ENCODE data around the gene CLPX.
"Not testable (repeated sequence)": the region's sequence is repeated elsewhere in the genome, so short reads cannot be mapped to it uniquely, and the experiment has no call there.

Gene CLPX

GRCh38 chr15:65172531-65172930 lies 12.6 kb downstream of the CLPX start:
- Mint-ChIP-seq H3K27ac (no peak overlapping the region), H3K36me3 (ENCODE audit: low read depth) (peaks cover 89% of the 10 kb centered on the region), H3K27me3 (no peaks in the 10 kb centered on the region), H3K9me3 (no peaks in the 10 kb centered on the region), H3K4me1 (ENCODE audit: low read depth) (no peaks in the 10 kb centered on the region), H3K4me3 (no peak overlapping the region)
- intact Hi-C loops (cut with micrococcal nuclease): no loop called here

DNA sequence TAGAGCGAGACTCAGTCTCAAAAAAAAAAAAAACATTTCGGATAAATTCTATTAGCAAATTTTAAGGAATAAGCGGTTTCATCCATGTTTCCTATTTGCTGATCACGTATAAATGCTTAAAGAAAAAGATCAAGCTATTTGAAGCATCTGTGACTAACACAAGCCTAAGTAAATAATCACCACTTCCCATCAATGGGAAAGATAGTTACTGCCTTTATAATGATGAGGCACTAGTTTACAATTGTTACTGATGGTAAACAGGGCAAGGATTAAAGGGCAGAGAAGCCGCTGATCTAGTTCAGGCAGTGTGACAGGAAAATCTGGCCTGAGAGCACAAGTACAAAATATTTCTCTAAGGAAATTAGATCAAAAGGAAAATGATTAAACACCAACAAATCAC lies 13.7 kb downstream of the CLPX start:
- Mint-ChIP-seq H3K4me3 (no peak overlapping the region), H3K4me1 (ENCODE audit: low read depth) (no peaks in the 10 kb centered on the region), H3K27me3 (no peaks in the 10 kb centered on the region), H3K27ac (no peak overlapping the region), H3K36me3 (ENCODE audit: low read depth) (peaks cover 86% of the 10 kb centered on the region), H3K9me3 (no peaks in the 10 kb centered on the region)
- intact Hi-C loops (cut with micrococcal nuclease): no loop called here

GRCh38 chr15:65165875-65166274 lies 19.3 kb downstream of the CLPX start:
- no peaks in the 10 kb centered on the region for H3K4me1 Mint-ChIP-seq (ENCODE audit: low read depth)

GRCh38 chr15:65164139-65164538 lies 21.0 kb downstream of the CLPX start:
- H3K27me3 Mint-ChIP-seq: no peaks in the 10 kb centered on the region
- no peak overlapping the region for H3K27ac Mint-ChIP-seq
- peaks cover 58% of the 10 kb centered on the region for H3K36me3 Mint-ChIP-seq (ENCODE audit: low read depth)
- no peak overlapping the region for H3K4me3 Mint-ChIP-seq
- no peaks in the 10 kb centered on the region for H3K9me3 Mint-ChIP-seq
- H3K4me1 Mint-ChIP-seq (ENCODE audit: low read depth): no peaks in the 10 kb centered on the region
- intact Hi-C loops (cut with micrococcal nuclease): no loop called here

More at GRCh38 chr15:65165875-65166274, 19.3 kb downstream of the CLPX start:
- intact Hi-C loops (cut with micrococcal nuclease): no loop called here
- H3K36me3 Mint-ChIP-seq (ENCODE audit: low read depth): peaks cover 64% of the 10 kb centered on the region
- no peak overlapping the region for H3K27ac Mint-ChIP-seq
- no peaks in the 10 kb centered on the region for H3K9me3 Mint-ChIP-seq
- H3K27me3 Mint-ChIP-seq: no peaks in the 10 kb centered on the region
- no peak overlapping the region for H3K4me3 Mint-ChIP-seq

DNA sequence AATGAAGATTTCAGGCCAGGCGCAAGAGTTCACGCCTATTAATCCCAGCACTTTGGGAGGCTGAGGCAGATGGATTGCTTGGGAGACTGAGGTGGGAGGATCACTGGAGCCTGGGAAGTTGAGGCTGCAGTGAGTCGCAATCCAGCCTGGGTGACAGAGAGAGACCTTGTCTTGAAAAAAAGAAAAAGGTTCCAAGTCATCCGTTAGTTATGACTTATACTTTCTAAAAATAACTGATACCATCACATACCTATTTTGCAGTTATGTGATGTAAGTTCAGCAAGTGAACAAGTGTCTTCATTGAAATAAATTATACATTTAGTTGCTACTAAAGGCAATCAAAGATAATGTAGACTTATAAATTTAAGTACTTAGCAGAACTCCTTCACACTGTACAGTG lies 22.1 kb downstream of the CLPX start:
- Mint-ChIP-seq H3K36me3 (ENCODE audit: low read depth) (peaks cover 53% of the 10 kb centered on the region), H3K27ac (no peak overlapping the region), H3K4me1 (ENCODE audit: low read depth) (no peaks in the 10 kb centered on the region), H3K4me3 (no peak overlapping the region), H3K9me3 (no peaks in the 10 kb centered on the region), H3K27me3 (no peaks in the 10 kb centered on the region)
- intact Hi-C loops (cut with micrococcal nuclease): no loop called here

- no peaks in the 10 kb centered on the region for H3K9me3 Mint-ChIP-seq
- H3K36me3 Mint-ChIP-seq (ENCODE audit: low read depth): peaks cover 73% of the 10 kb centered on the region
- H3K27ac Mint-ChIP-seq: no peak overlapping the region
- H3K4me3 Mint-ChIP-seq: no peak overlapping the region
- no peaks in the 10 kb centered on the region for H3K27me3 Mint-ChIP-seq
- intact Hi-C loops (cut with micrococcal nuclease): no loop called here
- H3K4me1 Mint-ChIP-seq (ENCODE audit: low read depth): no peaks in the 10 kb centered on the region
Measured at GRCh38 chr15:65156692-65157091, 28.4 kb downstream of the CLPX start.

DNA sequence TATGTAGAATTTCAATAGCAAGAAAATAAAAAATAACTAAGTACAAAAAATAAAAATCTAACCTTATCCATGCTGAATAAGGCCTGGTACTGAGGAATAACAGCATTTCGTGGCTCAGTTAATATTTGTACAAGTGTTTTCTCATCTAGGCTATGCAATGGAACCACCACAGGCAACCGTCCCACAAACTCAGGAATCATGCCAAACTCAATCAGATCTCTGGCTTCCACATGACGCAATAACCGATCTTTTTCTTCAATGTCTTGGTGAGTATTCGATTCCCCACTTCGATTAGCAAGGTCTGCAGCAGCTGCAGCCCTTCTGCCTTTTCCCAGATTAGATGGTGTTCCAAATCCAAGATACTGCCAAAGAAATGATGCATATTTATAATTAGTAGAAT lies 30.4 kb downstream of the CLPX start:
- peaks cover 78% of the 10 kb centered on the region for H3K36me3 Mint-ChIP-seq (ENCODE audit: low read depth)
- H3K4me1 Mint-ChIP-seq (ENCODE audit: low read depth): no peaks in the 10 kb centered on the region
- H3K27ac Mint-ChIP-seq: no peak overlapping the region
- intact Hi-C loops (cut with micrococcal nuclease): no loop called here
- H3K4me3 Mint-ChIP-seq: no peak overlapping the region
- no peaks in the 10 kb centered on the region for H3K9me3 Mint-ChIP-seq
- H3K27me3 Mint-ChIP-seq: no peaks in the 10 kb centered on the region

DNA sequence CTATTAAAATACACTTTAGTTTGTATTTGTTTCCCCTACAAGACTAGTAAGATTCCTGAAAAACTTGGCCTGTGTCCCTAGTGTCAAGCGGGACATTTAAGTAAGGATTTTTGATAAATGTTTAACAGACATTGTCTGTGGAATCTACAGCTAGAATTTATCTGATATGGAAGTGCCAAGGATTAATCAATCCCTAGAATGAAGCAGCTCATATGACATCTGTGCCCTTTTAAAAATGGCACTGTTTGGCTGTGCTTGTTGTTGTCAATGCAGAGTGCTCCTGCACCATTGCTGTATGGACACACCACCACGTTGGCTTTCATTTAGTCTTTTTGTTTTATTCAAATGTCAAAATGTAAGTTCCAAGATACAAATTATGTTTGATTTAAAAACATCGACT lies 37.2 kb downstream of the CLPX start:
- intact Hi-C loops (cut with micrococcal nuclease): no loop called here
- Mint-ChIP-seq H3K27ac (no peak overlapping the region), H3K36me3 (ENCODE audit: low read depth) (peaks cover 64% of the 10 kb centered on the region), H3K9me3 (no peaks in the 10 kb centered on the region), H3K27me3 (no peaks in the 10 kb centered on the region), H3K4me1 (ENCODE audit: low read depth) (no peaks in the 10 kb centered on the region), H3K4me3 (no peak overlapping the region)

- Mint-ChIP-seq H3K36me3 (ENCODE audit: low read depth) (peaks cover 49% of the 10 kb centered on the region), H3K4me3 (no peak overlapping the region), H3K4me1 (ENCODE audit: low read depth) (no peaks in the 10 kb centered on the region), H3K9me3 (no peaks in the 10 kb centered on the region), H3K27ac (no peak overlapping the region), H3K27me3 (no peaks in the 10 kb centered on the region)
- intact Hi-C loops (cut with micrococcal nuclease): no loop called here
Measured at GRCh38 chr15:65146438-65146837, 38.7 kb downstream of the CLPX start.

GRCh38 chr15:65138631-65139030 lies 46.5 kb downstream of the CLPX start:
- H3K36me3 Mint-ChIP-seq (ENCODE audit: low read depth); H3K27ac Mint-ChIP-seq; H3K9me3 Mint-ChIP-seq; H3K27me3 Mint-ChIP-seq; intact Hi-C loops (cut with micrococcal nuclease); H3K4me1 Mint-ChIP-seq (ENCODE audit: low read depth); H3K4me3 Mint-ChIP-seq: not testable (repeated sequence)

- H3K4me3 Mint-ChIP-seq; H3K9me3 Mint-ChIP-seq; H3K4me1 Mint-ChIP-seq (ENCODE audit: low read depth); H3K27me3 Mint-ChIP-seq; H3K36me3 Mint-ChIP-seq (ENCODE audit: low read depth); intact Hi-C loops (cut with micrococcal nuclease); H3K27ac Mint-ChIP-seq: not testable (repeated sequence)
Measured at GRCh38 chr15:65137893-65138292, 47.2 kb downstream of the CLPX start.

DNA sequence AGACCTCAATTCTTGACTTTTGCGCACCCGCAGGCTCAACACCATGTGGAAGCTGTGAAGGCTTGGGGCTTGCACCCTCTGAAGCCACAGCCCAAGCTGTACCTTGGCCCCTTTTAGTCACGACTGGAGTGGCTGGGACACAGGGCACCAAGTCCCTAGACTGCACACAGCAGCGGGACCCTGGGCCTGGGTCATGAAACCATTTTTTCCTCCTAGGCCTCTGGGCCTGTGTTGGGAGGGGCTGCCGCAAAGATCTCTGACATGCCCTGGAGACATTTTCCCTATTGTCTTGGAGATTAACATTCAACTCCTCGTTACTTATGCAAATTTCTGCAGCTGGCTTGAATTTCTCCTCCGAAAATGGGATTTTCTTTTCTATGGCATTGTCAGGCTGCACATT lies 48.1 kb downstream of the CLPX start:
- H3K4me3 Mint-ChIP-seq; H3K27ac Mint-ChIP-seq; H3K4me1 Mint-ChIP-seq (ENCODE audit: low read depth); H3K27me3 Mint-ChIP-seq; H3K36me3 Mint-ChIP-seq (ENCODE audit: low read depth); intact Hi-C loops (cut with micrococcal nuclease); H3K9me3 Mint-ChIP-seq: not testable (repeated sequence)

GRCh38 chr15:65134538-65134937 lies 50.6 kb downstream of the CLPX start:
- H3K4me1 Mint-ChIP-seq (ENCODE audit: low read depth): peaks cover 16% of the 10 kb centered on the region
- H3K27ac Mint-ChIP-seq: no peak overlapping the region
- peak overlapping the region; percentile 90 for H3K4me3 Mint-ChIP-seq
- peaks cover 1% of the 10 kb centered on the region for H3K27me3 Mint-ChIP-seq
- intact Hi-C loops (cut with micrococcal nuclease): no loop called here
- H3K9me3 Mint-ChIP-seq: no peaks in the 10 kb centered on the region
- peaks cover 17% of the 10 kb centered on the region for H3K36me3 Mint-ChIP-seq (ENCODE audit: low read depth)

DNA sequence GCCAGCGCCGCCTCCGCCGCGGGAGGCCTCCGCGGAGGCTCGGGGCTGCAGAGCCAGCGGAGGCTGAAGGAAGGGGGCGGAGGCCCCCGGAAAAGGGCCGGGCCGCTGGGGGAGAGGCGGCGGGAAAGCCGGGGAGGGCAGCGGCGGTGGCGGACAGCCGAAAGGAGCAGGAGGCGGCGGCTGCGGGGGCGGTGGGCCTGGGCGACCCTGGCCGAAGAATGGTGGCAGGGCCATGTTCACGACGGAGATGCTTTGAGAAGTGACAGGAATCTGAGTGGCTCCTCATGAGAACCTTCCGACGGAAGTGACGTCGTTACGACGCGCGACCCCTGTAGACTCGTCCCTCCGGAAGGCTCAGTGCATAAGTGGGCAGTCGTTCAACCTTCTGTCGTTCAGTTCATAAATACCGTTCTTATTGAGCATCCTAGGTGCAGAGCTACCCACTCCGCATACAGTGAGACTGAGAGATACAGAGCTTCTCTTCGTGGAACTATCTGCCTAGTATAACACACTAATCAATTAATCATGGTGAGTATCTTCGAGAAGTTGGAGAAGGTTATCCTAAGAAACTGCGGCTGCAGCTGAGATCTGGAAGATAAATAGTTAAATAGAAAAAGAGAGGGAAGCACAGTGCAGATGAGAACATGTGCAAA lies 51.5 kb downstream of the CLPX start, which contains the start of gene PDCD7:
PDCD7 (minus strand) TSS at position 261 of the 653 bp plus-strand sequence; CDS start at position 234, 27 bp downstream.
- Mint-ChIP-seq H3K4me3 (peak within 1 kb of the TSS; percentile 90), H3K27ac (peak within 1 kb of the TSS; percentile 90), H3K9me3 (no peaks in the 10 kb centered on the region), H3K27me3 (peaks cover 1% of the 10 kb centered on the region), H3K4me1 (ENCODE audit: low read depth) (peaks cover 16% of the 10 kb centered on the region), H3K36me3 (ENCODE audit: low read depth) (peaks cover 25% of the 10 kb centered on the region)
- intact Hi-C loops (cut with micrococcal nuclease): loop anchor here (2.0 kb wide), 1 partner anchor 51 kb away; the partner anchor contains the start of gene CLPX
